ENCODE measurements around the gene CHD3. TPM values are rescaled to one million over a fixed set of nuclear protein-coding genes. Genes with fewer than 3 reads are reported as not detected.

CHD3 gene
- total RNA-seq = 100 to 1,000 TPM; 154 to 217 TPM

GRCh38 chr17:7888184-7888920 is at the start of gene CHD3:
Gene CHD3 (plus strand): TSS chr17:7888789. CDS start chr17:7889001, 212 bp downstream.
- peaks cover 11% of the 10 kb centered on the region for H3K36me3 Mint-ChIP-seq (ENCODE audit: low read depth)
- H3K4me1 Mint-ChIP-seq = peaks cover 10% of the 10 kb centered on the region
- ATAC-seq (replicated peaks) = peak; percentile 53
- no peaks in the 10 kb centered on the region for H3K27me3 Mint-ChIP-seq
- no peak within 1 kb of the TSS for H3K27ac Mint-ChIP-seq
- H3K4me3 Mint-ChIP-seq = no peak within 1 kb of the TSS
- no peaks in the 10 kb centered on the region for H3K9me3 Mint-ChIP-seq

- H3K9me3 Mint-ChIP-seq = no peaks in the 10 kb centered on the region
- peak overlapping the region; percentile 83 for H3K4me3 Mint-ChIP-seq
- peaks cover 83% of the 10 kb centered on the region for H3K36me3 Mint-ChIP-seq (ENCODE audit: low read depth)
- H3K27me3 Mint-ChIP-seq = no peaks in the 10 kb centered on the region
- ATAC-seq (replicated peaks) = no peak
- H3K27ac Mint-ChIP-seq = peak overlapping the region; percentile 79
- peaks cover 39% of the 10 kb centered on the region for H3K4me1 Mint-ChIP-seq
Measured at GRCh38 chr17:7839190-7839875, 49.3 kb upstream of the CHD3 start.

GRCh38 chr17:7839876-7840261 is 48.7 kb upstream of the CHD3 start:
- ATAC-seq (replicated peaks) = no peak
- H3K27ac Mint-ChIP-seq = peak overlapping the region; percentile 93

GRCh38 chr17:7840441-7840840 is 48.1 kb upstream of the CHD3 start:
- Mint-ChIP-seq H3K27ac (peak overlapping the region; percentile 93), H3K4me3 (peak overlapping the region; percentile 83), H3K36me3 (ENCODE audit: low read depth) (peaks cover 85% of the 10 kb centered on the region), H3K27me3 (no peaks in the 10 kb centered on the region), H3K4me1 (peaks cover 39% of the 10 kb centered on the region), H3K9me3 (no peaks in the 10 kb centered on the region)
- ATAC-seq (replicated peaks) = no peak

More at GRCh38 chr17:7839876-7840261, 48.7 kb upstream of the CHD3 start:
- H3K4me3 Mint-ChIP-seq = peak overlapping the region; percentile 83
- peaks cover 85% of the 10 kb centered on the region for H3K36me3 Mint-ChIP-seq (ENCODE audit: low read depth)
- H3K27me3 Mint-ChIP-seq = no peaks in the 10 kb centered on the region
- H3K9me3 Mint-ChIP-seq = no peaks in the 10 kb centered on the region
- H3K4me1 Mint-ChIP-seq = peaks cover 39% of the 10 kb centered on the region

- H3K9me3 Mint-ChIP-seq = no peaks in the 10 kb centered on the region
- peak overlapping the region; percentile 93 for H3K27ac Mint-ChIP-seq
- H3K27me3 Mint-ChIP-seq = no peaks in the 10 kb centered on the region
- no peak for ATAC-seq (replicated peaks)
- H3K4me1 Mint-ChIP-seq = peaks cover 44% of the 10 kb centered on the region
- H3K4me3 Mint-ChIP-seq = peak overlapping the region; percentile 83
- peaks cover 88% of the 10 kb centered on the region for H3K36me3 Mint-ChIP-seq (ENCODE audit: low read depth)
Measured at GRCh38 chr17:7840875-7841274, 47.7 kb upstream of the CHD3 start.

- no peaks in the 10 kb centered on the region for H3K9me3 Mint-ChIP-seq
- H3K27me3 Mint-ChIP-seq = no peaks in the 10 kb centered on the region
- H3K4me3 Mint-ChIP-seq = peak overlapping the region; percentile 83
- ATAC-seq (replicated peaks) = peak; percentile 61
- peak overlapping the region; percentile 93 for H3K27ac Mint-ChIP-seq
- peaks cover 88% of the 10 kb centered on the region for H3K36me3 Mint-ChIP-seq (ENCODE audit: low read depth)
- H3K4me1 Mint-ChIP-seq = peaks cover 46% of the 10 kb centered on the region
Measured at GRCh38 chr17:7841396-7841914, 47.1 kb upstream of the CHD3 start.

GRCh38 chr17:7841915-7842379 is 46.6 kb upstream of the CHD3 start:
- Mint-ChIP-seq H3K4me1 (peaks cover 46% of the 10 kb centered on the region), H3K27ac (peak overlapping the region; percentile 93), H3K9me3 (no peaks in the 10 kb centered on the region), H3K27me3 (no peaks in the 10 kb centered on the region), H3K36me3 (ENCODE audit: low read depth) (peaks cover 91% of the 10 kb centered on the region), H3K4me3 (peak overlapping the region; percentile 83)
- ATAC-seq (replicated peaks) = peak; percentile 25

- Mint-ChIP-seq H3K27ac (peak overlapping the region; percentile 93), H3K9me3 (no peaks in the 10 kb centered on the region), H3K36me3 (ENCODE audit: low read depth) (peaks cover 91% of the 10 kb centered on the region), H3K4me3 (peak overlapping the region; percentile 83), H3K27me3 (no peaks in the 10 kb centered on the region), H3K4me1 (peaks cover 39% of the 10 kb centered on the region)
- ATAC-seq (replicated peaks) = peak; percentile 62
Measured at GRCh38 chr17:7842380-7843256, 46.0 kb upstream of the CHD3 start.

GRCh38 chr17:7843257-7843535 is 45.4 kb upstream of the CHD3 start:
- Mint-ChIP-seq H3K27me3 (no peaks in the 10 kb centered on the region), H3K4me1 (peaks cover 37% of the 10 kb centered on the region), H3K36me3 (ENCODE audit: low read depth) (peaks cover 92% of the 10 kb centered on the region), H3K27ac (peak overlapping the region; percentile 93), H3K9me3 (no peaks in the 10 kb centered on the region), H3K4me3 (peak overlapping the region; percentile 83)
- ATAC-seq (replicated peaks) = peak; percentile 1

- H3K36me3 Mint-ChIP-seq (ENCODE audit: low read depth) = peaks cover 95% of the 10 kb centered on the region
- H3K27ac Mint-ChIP-seq = peak overlapping the region; percentile 93
Measured at GRCh38 chr17:7843536-7844291, 44.9 kb upstream of the CHD3 start.

GRCh38 chr17:7844292-7845154 is 44.1 kb upstream of the CHD3 start:
- H3K4me1 Mint-ChIP-seq = peaks cover 25% of the 10 kb centered on the region
- peak; percentile 58 for ATAC-seq (replicated peaks)
- peak overlapping the region; percentile 83 for H3K4me3 Mint-ChIP-seq
- H3K9me3 Mint-ChIP-seq = no peaks in the 10 kb centered on the region
- peaks cover 95% of the 10 kb centered on the region for H3K36me3 Mint-ChIP-seq (ENCODE audit: low read depth)
- no peaks in the 10 kb centered on the region for H3K27me3 Mint-ChIP-seq
- H3K27ac Mint-ChIP-seq = peak overlapping the region; percentile 93

More at GRCh38 chr17:7843536-7844291, 44.9 kb upstream of the CHD3 start:
- H3K27me3 Mint-ChIP-seq = no peaks in the 10 kb centered on the region
- no peaks in the 10 kb centered on the region for H3K9me3 Mint-ChIP-seq
- peak; percentile 13 for ATAC-seq (replicated peaks)
- peaks cover 32% of the 10 kb centered on the region for H3K4me1 Mint-ChIP-seq
- H3K4me3 Mint-ChIP-seq = peak overlapping the region; percentile 83

GRCh38 chr17:7845359-7846062 is 43.1 kb upstream of the CHD3 start:
- Mint-ChIP-seq H3K36me3 (ENCODE audit: low read depth) (peaks cover 95% of the 10 kb centered on the region), H3K27me3 (no peaks in the 10 kb centered on the region), H3K4me1 (peaks cover 17% of the 10 kb centered on the region), H3K9me3 (no peaks in the 10 kb centered on the region), H3K27ac (peak overlapping the region; percentile 93), H3K4me3 (peak overlapping the region; percentile 83)
- ATAC-seq (replicated peaks) = no peak

Measured in activated T-helper 17 cell treated with anti-CD3 and anti-CD28 coated beads, Interleukin-2, amount 50 U/mL, for 72 hours (primary cell).